H1 (cell line): Measurements from ENCODE around the gene NTPCR. TPM values are rescaled to one million over a fixed set of nuclear protein-coding genes. Genes with fewer than 3 reads are reported as not detected.

ENCODE experiments used
- CTCF ChIA-PET: fragments of 300-600 bp; sonication (Branson Sonifier 250); formaldehyde crosslinking; loops from one replicate; lab custom pipeline; 2021; ENCODE audit not compliant: partially characterized antibody; lab: Charles Lee
- POLR2A ChIA-PET: fragments of 300-600 bp; sonication (Branson Sonifier 250); formaldehyde crosslinking; loops from one replicate; lab custom pipeline; 2021; ENCODE audit warnings: inconsistent platforms; ENCODE audit not compliant: partially characterized antibody; lab: Charles Lee
- DNase-seq, 2 experiments: peaks; one replicate each; pipeline versions ENCODE4 v3.0.0 to v3.0.0-alpha.2; 2010 to 2022; ENCODE audit warnings: low spot score in 2 of 2, low read depth in 1 of 2, mixed read lengths in 1 of 2
- FAIRE-seq: peaks from 2 replicates; lab custom pipeline; 2011; peaks lifted over from hg19 to GRCh38; lab: Jason Lieb, UNC
- H2AFZ ChIP-seq: 2 replicates; pipeline ENCODE4 v1.8.1; 2012; ENCODE audit warnings: low read length, inconsistent platforms
- H2AK5ac ChIP-seq: 2 replicates; pipeline ENCODE4 v1.6.1; 2013; ENCODE audit warnings: low read depth, low read length
- H2BK120ac ChIP-seq: replicated peaks from 2 replicates; pipeline ENCODE3; 2013; ENCODE audit warnings: low read depth, low read length, inconsistent platforms
- H2BK12ac ChIP-seq: 2 replicates; pipeline ENCODE4 v1.6.1; 2013; ENCODE audit warnings: low read depth, low read length
- H2BK15ac ChIP-seq: 2 replicates; pipeline ENCODE4 v1.6.1; 2013; ENCODE audit warnings: low read length
- H2BK20ac ChIP-seq: 2 replicates; pipeline ENCODE4 v1.6.1; 2013; ENCODE audit warnings: low read length
- H2BK5ac ChIP-seq: 2 replicates; pipeline ENCODE4 v1.6.1; 2013; ENCODE audit warnings: low read depth, low read length
- H3K14ac ChIP-seq: 2 replicates; pipeline ENCODE4 v1.6.1; 2013; ENCODE audit warnings: inconsistent platforms; ENCODE audit not compliant: insufficient read length
- H3K18ac ChIP-seq: 2 replicates; pipeline ENCODE4 v1.6.1; 2013; ENCODE audit warnings: low read length; ENCODE audit errors: extremely low read depth
- H3K23ac ChIP-seq: 2 replicates; pipeline ENCODE4 v1.6.1; 2013; ENCODE audit warnings: inconsistent platforms; ENCODE audit not compliant: insufficient read length
- H3K23me2 ChIP-seq: 2 replicates; pipeline ENCODE4 v1.6.1; 2013; ENCODE audit warnings: low read depth, low read length
- H3K27ac ChIP-seq: 2 replicates; pipeline ENCODE4 v1.6.1; 2011; ENCODE audit warnings: low read depth, low read length, inconsistent platforms
- H3K27me3 ChIP-seq, 4 experiments: replicated peaks in 1 of 4; 1 replicate in 1 of 4; 2 replicates in 3 of 4; pipeline versions ENCODE4 v1.6.1 to v1.8.1; 2011 to 2013; ENCODE audit warnings: low read length in 3 of 4, mild to moderate bottlenecking in 3 of 4, inconsistent platforms in 2 of 4, mixed read lengths in 2 of 4, moderate library complexity in 1 of 4; ENCODE audit not compliant: control insufficient read depth in 3 of 4, insufficient read depth in 3 of 4; ENCODE audit errors: extremely low read depth in 1 of 4
- H3K36me3 ChIP-seq, 4 experiments: 2 replicates each; pipeline versions ENCODE4 v1.6.1 to v1.8.1; 2011 to 2013; ENCODE audit warnings: mild to moderate bottlenecking in 4 of 4, low read length in 3 of 4, moderate library complexity in 2 of 4, control low read depth in 1 of 4, inconsistent platforms in 1 of 4; ENCODE audit not compliant: insufficient read depth in 4 of 4, control insufficient read depth in 2 of 4
- H3K4ac ChIP-seq: replicated peaks from 2 replicates; pipeline ENCODE3; 2013; ENCODE audit warnings: low read length, low read depth, mixed read lengths, inconsistent platforms; ENCODE audit not compliant: insufficient read length
- H3K4me1 ChIP-seq, 4 experiments: replicated peaks in 1 of 4; 1 replicate in 1 of 4; 2 replicates in 3 of 4; pipeline versions ENCODE4 v1.6.1 to v1.8.1; 2011 to 2013; ENCODE audit warnings: low read length in 3 of 4, inconsistent platforms in 2 of 4, mixed read lengths in 1 of 4; ENCODE audit not compliant: insufficient read depth in 4 of 4, control insufficient read depth in 3 of 4
- H3K4me2 ChIP-seq, 2 experiments: 2 replicates each; pipeline versions ENCODE4 v1.6.1 to v1.8.1; 2011 to 2013; ENCODE audit warnings: low read depth in 2 of 2, low read length in 2 of 2, control low read depth in 1 of 2, inconsistent platforms in 1 of 2, mild to moderate bottlenecking in 1 of 2; ENCODE audit not compliant: insufficient read depth in 1 of 2
- H3K4me3 ChIP-seq, 4 experiments: fragments of 200-600, 300-600 bp in 1 of 4; sonication (generic), shearing (Covaris generic), sonication (Bioruptor Twin) in 1 of 4; 2 replicates each; pipeline versions ENCODE4 v1.5.1 to v1.8.1; 2011 to 2016; ENCODE audit warnings: low read length in 4 of 4, low read depth in 3 of 4, control low read depth in 2 of 4, inconsistent platforms in 2 of 4, mild to moderate bottlenecking in 2 of 4, mixed read lengths in 1 of 4, moderate library complexity in 1 of 4; ENCODE audit not compliant: insufficient read depth in 2 of 4; ENCODE audit errors: extremely low read depth in 1 of 4
- H3K56ac ChIP-seq: replicated peaks from 2 replicates; pipeline ENCODE3; 2013; ENCODE audit warnings: low read depth, mild to moderate bottlenecking, mixed read lengths, low read length, inconsistent platforms; ENCODE audit not compliant: insufficient read length
- H3K79me1 ChIP-seq: 2 replicates; pipeline ENCODE4 v1.6.1; 2013; ENCODE audit warnings: low read depth, low read length, control low read depth
- H3K79me2 ChIP-seq, 2 experiments: 2 replicates each; pipeline versions ENCODE4 v1.6.1 to v1.8.1; 2012 to 2013; ENCODE audit warnings: low read length in 2 of 2, mild to moderate bottlenecking in 2 of 2, inconsistent platforms in 1 of 2; ENCODE audit not compliant: insufficient read depth in 2 of 2, control insufficient read depth in 1 of 2
- H3K9ac ChIP-seq, 4 experiments: replicated peaks in 1 of 4; 1 replicate in 1 of 4; 2 replicates in 3 of 4; pipeline versions ENCODE4 v1.6.1 to v1.8.1; 2011 to 2013; ENCODE audit warnings: low read depth in 3 of 4, low read length in 3 of 4, control low read depth in 2 of 4, mild to moderate bottlenecking in 2 of 4, moderate library complexity in 2 of 4, inconsistent platforms in 1 of 4; ENCODE audit errors: extremely low read depth in 1 of 4
- H3K9me3 ChIP-seq, 2 experiments: 2 replicates each; pipeline versions ENCODE4 v1.6.1 to v1.8.1; 2012 to 2013; ENCODE audit warnings: mild to moderate bottlenecking in 2 of 2, moderate library complexity in 2 of 2, control low read depth in 1 of 2, inconsistent platforms in 1 of 2, low read depth in 1 of 2, low read length in 1 of 2, mixed read lengths in 1 of 2; ENCODE audit not compliant: insufficient read depth in 2 of 2
- H4K20me1 ChIP-seq, 2 experiments: replicated peaks in 1 of 2; 2 replicates each; pipeline versions ENCODE3 to v1.8.1; 2011 to 2013; ENCODE audit warnings: inconsistent platforms in 2 of 2, low read length in 2 of 2, mild to moderate bottlenecking in 1 of 2; ENCODE audit not compliant: insufficient read depth in 2 of 2, control insufficient read depth in 1 of 2
- H4K5ac ChIP-seq: 2 replicates; pipeline ENCODE4 v1.6.1; 2013; ENCODE audit warnings: low read length, low read depth, mixed read lengths, inconsistent platforms; ENCODE audit not compliant: insufficient read length
- H4K8ac ChIP-seq: 2 replicates; pipeline ENCODE4 v1.8.0; 2013; ENCODE audit warnings: mild to moderate bottlenecking, moderate library complexity, low read length, inconsistent platforms; ENCODE audit not compliant: insufficient read depth; ENCODE audit errors: extremely low read depth
- H4K91ac ChIP-seq: replicated peaks from 2 replicates; pipeline ENCODE3; 2013; ENCODE audit warnings: low read length, mixed read lengths, inconsistent platforms; ENCODE audit not compliant: insufficient read length
- BCL11A ChIP-seq, 2 experiments: IDR thresholded peaks; one replicate each; pipeline ENCODE4 v1.6.1; 2011; ENCODE audit warnings: low read depth in 2 of 2, low read length in 2 of 2, mild to moderate bottlenecking in 2 of 2
- CBX5 ChIP-seq: fragments of 300-800, 300-1000 bp; sonication (generic); IDR thresholded peaks from 2 replicates; pipeline ENCODE4 v1.7.1; 2016; ENCODE audit warnings: antibody characterized with exemption, low read length, low read depth
- CTBP2 ChIP-seq: IDR thresholded peaks from 2 replicates; pipeline ENCODE4 v1.7.0; 2011; ENCODE audit warnings: borderline replicate concordance, mild to moderate bottlenecking, moderate library complexity, mixed read lengths, low read length; ENCODE audit not compliant: insufficient read depth, insufficient read length
- MAFK ChIP-seq: IDR thresholded peaks from 2 replicates; pipeline ENCODE4 v1.6.1; 2012; ENCODE audit warnings: low read depth, mild to moderate bottlenecking, improper control_type of control experiment, low read length
- NANOG ChIP-seq: IDR thresholded peaks from 2 replicates; pipeline ENCODE4 v1.6.1; 2011; ENCODE audit warnings: low read length, low read depth, mild to moderate bottlenecking, inconsistent platforms; ENCODE audit not compliant: insufficient read depth, poor library complexity, severe bottlenecking
- SAP30 ChIP-seq: fragments of 300-600 bp; sonication (generic); IDR thresholded peaks from 2 replicates; pipeline ENCODE4 v1.7.1; 2012; ENCODE audit warnings: low read length, moderate library complexity, mild to moderate bottlenecking, inconsistent platforms; ENCODE audit not compliant: insufficient read depth, insufficient replicate concordance
- SIN3A ChIP-seq, 2 experiments: IDR thresholded peaks in 1 of 2; conservative IDR thresholded peaks in 1 of 2; 2 replicates each; pipeline ENCODE4 v1.6.1; 2011 to 2012; ENCODE audit warnings: low read length in 2 of 2, improper control_type of control experiment in 1 of 2, low read depth in 1 of 2, mild to moderate bottlenecking in 1 of 2
- SIX5 ChIP-seq: IDR thresholded peaks from 2 replicates; pipeline ENCODE4 v1.6.1; 2011; ENCODE audit warnings: mild to moderate bottlenecking, low read depth, low read length
- SP2 ChIP-seq: IDR thresholded peaks from 2 replicates; pipeline ENCODE4 v1.6.1; 2012; ENCODE audit warnings: mild to moderate bottlenecking, low read length, inconsistent platforms
- SP4 ChIP-seq: IDR thresholded peaks from 2 replicates; pipeline ENCODE4 v1.6.1; 2012; ENCODE audit warnings: low read length, inconsistent platforms
- SRF ChIP-seq: IDR thresholded peaks from 2 replicates; pipeline ENCODE4 v1.6.1; 2011; ENCODE audit warnings: mild to moderate bottlenecking, low read depth, low read length, moderate library complexity
- TAF1 ChIP-seq: IDR thresholded peaks from 2 replicates; pipeline ENCODE4 v1.6.1; 2011; ENCODE audit warnings: mild to moderate bottlenecking, low read depth, low read length
- TBP ChIP-seq: IDR thresholded peaks from 2 replicates; pipeline ENCODE4 v1.6.1; 2011; ENCODE audit warnings: low read depth, low read length, improper control_type of control experiment
- WGBS, 2 experiments: shearing (Covaris generic) in 1 of 2; methylation state at CpG; one replicate each; pipeline versions ENCODE4 v1.1.6 to v1.1.7; 2013 to 2015; ENCODE audit warnings: low lambda C conversion rate in 2 of 2, mixed read lengths in 2 of 2, inconsistent platforms in 1 of 2, low coverage in 1 of 2, missing lambda C conversion rate in 1 of 2; ENCODE audit not compliant: insufficient replicate concordance in 2 of 2, insufficient coverage in 1 of 2, insufficient read length in 1 of 2; ENCODE audit errors: extremely low coverage in 1 of 2, missing lambda C conversion rate in 1 of 2; 5-methylcytosine and 5-hydroxymethylcytosine counted together
- polyA plus RNA-seq, 7 experiments: library from polyadenylated mRNA; depleted of rRNA in 3 of 7; stranded (reverse) in 5 of 7; unstranded in 2 of 7; fragments of >200 nt in 5 of 7; fragments of 200-250 nt in 2 of 7; gene quantifications; 1 replicate in 5 of 7; 2 replicates in 1 of 7; 4 replicates in 1 of 7; pipeline versions ENCODE4 v1.2.1 to v1.2.3, GENCODE V29; 2011 to 2013; ENCODE audit warnings: missing spikeins in 2 of 7, mixed read lengths in 2 of 7
- total RNA-seq: library from RNA; stranded (reverse); fragmentation: NEBNext Ultra II Directional; extraction: Animal tissue kit (Norgen Biotek cat#: 25700); gene quantifications from 2 replicates; pipeline ENCODE4 v1.2.1, GENCODE V29; 2021

Gene NTPCR
- total and polyA plus RNA-seq, 2 of the 8 experiments (the other 6 are each of a cell fraction or from before 2014, with no cell fraction given), result 22.6 to 73.1 TPM

GRCh38 chr1:232912845-232913580, 37.4 kb upstream of the NTPCR start:
- H3K79me2 ChIP-seq, result no peaks in the 10 kb centered on the region
- no peak overlapping the region for H4K91ac ChIP-seq
- H4K5ac ChIP-seq, result no peak overlapping the region
- H3K27ac ChIP-seq, result no peak overlapping the region
- CTCF ChIA-PET, result interaction anchor here (0.7 kb wide), 1 partner anchor 134 kb away, joined by 3 read pairs; no protein-coding TSS in a partner anchor
- H3K23me2 ChIP-seq, result no peaks in the 10 kb centered on the region
- no peak overlapping the region for H3K4ac ChIP-seq
- H3K23ac ChIP-seq, result no peak overlapping the region
- 86% methylated on average over 3 of the region's 3 CpGs; no CpG with 5 or more reads in 1 of the 2 experiments for WGBS, 2 experiments
- H3K4me3 ChIP-seq, result no peak overlapping the region
- H2BK120ac ChIP-seq, result no peak overlapping the region
- no peak overlapping the region for H3K9ac ChIP-seq
- no peak overlapping the region for H2AK5ac ChIP-seq
- no peak overlapping the region for H3K14ac ChIP-seq
- no peak overlapping the region for H2BK15ac ChIP-seq
- H3K56ac ChIP-seq, result no peak overlapping the region
- H2BK5ac ChIP-seq, result no peak overlapping the region
- no peak overlapping the region for H4K8ac ChIP-seq
- H3K18ac ChIP-seq, result no peak overlapping the region
- no peak overlapping the region for H2BK12ac ChIP-seq
- H3K9me3 ChIP-seq, result no peaks in the 10 kb centered on the region
- no peak overlapping the region for H2BK20ac ChIP-seq
- no peaks in the 10 kb centered on the region for H4K20me1 ChIP-seq
- FAIRE-seq, result no peak
- POLR2A ChIA-PET, result no interaction called here
- no peak overlapping the region for H3K4me2 ChIP-seq
- no peak overlapping the region for H2AFZ ChIP-seq
- no peaks in the 10 kb centered on the region for H3K79me1 ChIP-seq
- no peaks in the 10 kb centered on the region for H3K27me3 ChIP-seq
- H3K4me1 ChIP-seq, result peaks cover 0 to 10% (median under 1%) of the 10 kb centered on the region in 4 experiments; a peak in 4 of 7 replicates
- DNase-seq, result no peak
- no peaks in the 10 kb centered on the region for H3K36me3 ChIP-seq
- no peak for TF ChIP-seq SAP30
- no peak for TF ChIP-seq SRF
- no peak for TF ChIP-seq CBX5
- no peak for TF ChIP-seq SIX5
- no peak for TF ChIP-seq TAF1
- no peak for TF ChIP-seq SP4
- TF ChIP-seq MAFK, result no peak
- TF ChIP-seq SIN3A (conservative IDR thresholded peaks at IDR 0.05 in 1 of 2, IDR thresholded peaks at IDR 0.05 in 1 of 2; ENCODE audit: low read depth in 1 of 2, low read length in 2 of 2), result no peak
- no peak for TF ChIP-seq TBP
- no peak for TF ChIP-seq SP2
- TF ChIP-seq BCL11A (IDR thresholded peaks at IDR 0.05; ENCODE audit: low read depth in 2 of 2, low read length in 2 of 2), result no peak
- TF ChIP-seq NANOG, result no peak
- no peak for TF ChIP-seq CTBP2
